Skeletal muscle satellite cell (primary cell): ENCODE measurements around the gene RYR2.

ENCODE experiments used
- H3K27me3 ChIP-seq: 2 replicates; pipeline ENCODE4 v1.7.0; 2013; ENCODE audit warnings: low read length; ENCODE audit not compliant: control insufficient read depth, insufficient read depth
- H3K36me3 ChIP-seq: 2 replicates; pipeline ENCODE4 v1.7.0; 2013; ENCODE audit warnings: mild to moderate bottlenecking, control low read depth, low read length; ENCODE audit not compliant: insufficient read depth
- H3K4me1 ChIP-seq: 2 replicates; pipeline ENCODE4 v1.7.0; 2013; ENCODE audit warnings: low read length; ENCODE audit not compliant: control insufficient read depth, insufficient read depth
- H3K4me2 ChIP-seq: 2 replicates; pipeline ENCODE4 v1.7.0; 2013; ENCODE audit warnings: mild to moderate bottlenecking, low read length
- H3K4me3 ChIP-seq: 2 replicates; pipeline ENCODE4 v1.7.0; 2013; ENCODE audit warnings: low read length
- H3K9ac ChIP-seq: 2 replicates; pipeline ENCODE4 v1.7.0; 2013; ENCODE audit warnings: mild to moderate bottlenecking, low read depth, low read length, moderate library complexity
- H3K9me3 ChIP-seq: replicated peaks from 2 replicates; pipeline ENCODE4 v1.7.0; 2013; ENCODE audit warnings: mild to moderate bottlenecking, control low read depth, low read length

The RYR2 gene

DNA sequence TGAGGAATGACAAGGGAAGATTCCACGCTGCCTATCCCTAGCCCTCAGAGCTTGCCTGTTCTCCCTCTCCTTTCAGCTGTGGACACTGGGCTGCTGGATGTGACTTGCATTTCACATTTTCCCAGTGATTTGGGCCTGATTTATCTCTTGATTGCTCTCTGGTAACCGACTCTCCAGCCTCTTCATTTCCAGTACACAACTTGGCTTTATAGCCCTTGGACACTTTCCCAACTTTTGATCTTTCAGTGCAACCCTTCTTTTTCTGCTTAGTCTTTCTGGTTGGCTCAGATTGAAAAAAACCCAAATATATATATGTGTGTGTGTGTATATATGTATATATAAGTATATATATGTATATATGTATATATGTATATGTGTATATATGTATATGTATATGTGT lies 138.3 kb downstream of the RYR2 start:
- Histone ChIP-seq H3K4me2 (no peak overlapping the region), H3K4me3 (no peak overlapping the region), H3K9ac (no peak overlapping the region), H3K36me3 (no peaks in the 10 kb centered on the region), H3K27me3 (no peaks in the 10 kb centered on the region), H3K4me1 (no peaks in the 10 kb centered on the region), H3K9me3 (no peaks in the 10 kb centered on the region)

DNA sequence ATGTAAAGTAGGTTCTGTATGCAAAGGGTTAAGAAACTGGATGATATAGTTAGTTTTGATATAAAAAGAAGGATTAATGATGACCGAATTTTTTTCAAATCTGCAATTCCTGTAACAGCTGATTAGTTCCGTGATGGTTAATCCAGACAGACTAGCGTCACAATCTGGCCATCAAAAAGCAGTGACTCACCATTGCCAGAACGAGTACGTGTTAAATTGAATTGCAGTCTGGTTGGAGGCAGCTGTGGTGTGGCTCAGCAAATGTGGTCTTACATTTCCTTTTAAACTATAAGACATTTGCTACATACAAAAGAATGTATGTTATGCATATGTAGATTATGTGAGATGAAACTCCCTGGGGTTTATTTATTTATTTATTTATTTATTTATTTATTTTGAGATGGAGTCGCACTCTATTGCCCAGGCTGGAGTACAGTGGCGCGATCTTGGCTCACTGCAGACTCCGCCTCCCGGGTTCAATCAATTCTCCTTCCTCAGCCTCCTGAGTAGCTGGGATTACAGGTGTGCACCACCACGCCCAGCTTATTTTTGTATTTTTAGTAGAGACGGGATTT lies 139.8 kb downstream of the RYR2 start:
- Histone ChIP-seq H3K27me3 (no peaks in the 10 kb centered on the region), H3K4me3 (no peak overlapping the region), H3K4me1 (no peaks in the 10 kb centered on the region), H3K36me3 (no peaks in the 10 kb centered on the region), H3K9me3 (no peaks in the 10 kb centered on the region), H3K4me2 (no peak overlapping the region), H3K9ac (no peak overlapping the region)

DNA sequence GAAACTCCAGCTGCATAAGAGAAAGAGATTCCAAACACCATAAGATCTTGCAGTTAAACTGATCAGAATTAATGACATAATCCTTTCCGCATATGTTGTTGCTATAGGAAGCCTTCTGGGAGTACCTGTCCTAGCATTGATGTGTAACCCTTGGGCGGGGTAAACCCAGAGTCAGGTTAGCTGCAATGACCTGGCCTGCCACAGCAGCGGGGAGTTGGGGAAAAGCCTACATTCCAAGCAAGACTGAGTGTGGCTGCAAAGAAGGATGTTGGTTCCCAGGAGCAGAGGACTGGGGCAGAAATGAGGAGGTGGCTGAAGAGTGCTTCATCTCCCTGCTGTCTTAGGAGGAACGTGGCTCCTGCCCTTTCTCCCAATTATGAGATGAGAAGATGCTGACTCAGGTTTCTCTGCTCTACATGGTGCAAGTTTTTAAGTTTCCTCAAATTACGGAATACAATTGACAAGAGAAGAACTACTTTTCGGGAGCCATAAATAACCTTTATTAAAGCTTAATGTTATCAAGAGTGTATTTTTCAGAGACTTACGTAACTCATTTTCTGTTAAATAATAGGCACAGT lies 142.1 kb downstream of the RYR2 start:
- Histone ChIP-seq H3K4me3 (no peak overlapping the region), H3K4me2 (no peak overlapping the region), H3K27me3 (no peaks in the 10 kb centered on the region), H3K36me3 (no peaks in the 10 kb centered on the region), H3K9ac (no peak overlapping the region), H3K4me1 (no peaks in the 10 kb centered on the region), H3K9me3 (no peaks in the 10 kb centered on the region)

DNA sequence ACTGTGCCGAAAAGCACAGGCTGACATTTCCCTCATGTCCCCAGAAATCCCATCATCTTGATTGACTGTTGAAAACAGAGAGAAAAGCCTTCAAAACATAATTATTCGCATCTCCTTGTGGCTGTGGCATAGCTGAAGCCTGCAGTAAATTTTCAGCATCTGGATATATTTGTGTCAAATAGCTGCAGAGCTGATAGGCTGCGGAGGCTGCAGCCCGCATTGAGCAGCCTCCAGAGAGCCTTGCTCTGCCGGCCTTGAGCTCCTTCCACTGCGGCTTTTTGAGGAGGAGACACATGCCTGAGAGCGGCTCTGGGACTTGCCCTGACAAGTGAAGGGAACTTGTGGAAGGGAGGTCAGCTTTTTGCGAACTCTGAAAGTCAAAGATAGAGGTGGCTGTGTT lies 144.7 kb downstream of the RYR2 start:
- Histone ChIP-seq H3K36me3 (no peaks in the 10 kb centered on the region), H3K4me3 (no peak overlapping the region), H3K4me1 (no peaks in the 10 kb centered on the region), H3K27me3 (no peaks in the 10 kb centered on the region), H3K9me3 (no peaks in the 10 kb centered on the region), H3K4me2 (no peak overlapping the region), H3K9ac (no peak overlapping the region)

DNA sequence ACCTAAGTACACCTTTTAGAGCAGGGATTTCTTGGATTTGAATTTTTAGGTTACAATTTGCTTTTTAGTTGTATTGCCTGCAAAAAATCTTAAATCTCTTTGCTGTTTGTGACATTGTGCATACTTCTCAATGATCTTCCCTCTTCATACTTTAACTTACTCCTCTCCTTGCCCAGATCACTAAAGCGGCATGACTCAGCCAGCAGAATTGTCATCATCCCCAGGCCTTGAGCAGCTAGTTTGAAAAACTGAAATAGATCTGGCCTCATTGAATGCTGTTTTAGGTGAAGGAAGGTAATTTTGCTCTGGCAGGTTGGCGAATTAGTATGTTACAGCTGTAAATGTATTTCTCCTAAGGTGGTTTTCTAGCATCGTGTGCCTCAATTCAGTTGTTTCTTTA lies 145.9 kb downstream of the RYR2 start:
- H3K27me3 ChIP-seq = no peaks in the 10 kb centered on the region
- H3K4me1 ChIP-seq = no peaks in the 10 kb centered on the region
- H3K4me3 ChIP-seq = no peak overlapping the region
- no peak overlapping the region for H3K9ac ChIP-seq
- H3K4me2 ChIP-seq = no peak overlapping the region
- no peaks in the 10 kb centered on the region for H3K36me3 ChIP-seq
- H3K9me3 ChIP-seq = no peaks in the 10 kb centered on the region

DNA sequence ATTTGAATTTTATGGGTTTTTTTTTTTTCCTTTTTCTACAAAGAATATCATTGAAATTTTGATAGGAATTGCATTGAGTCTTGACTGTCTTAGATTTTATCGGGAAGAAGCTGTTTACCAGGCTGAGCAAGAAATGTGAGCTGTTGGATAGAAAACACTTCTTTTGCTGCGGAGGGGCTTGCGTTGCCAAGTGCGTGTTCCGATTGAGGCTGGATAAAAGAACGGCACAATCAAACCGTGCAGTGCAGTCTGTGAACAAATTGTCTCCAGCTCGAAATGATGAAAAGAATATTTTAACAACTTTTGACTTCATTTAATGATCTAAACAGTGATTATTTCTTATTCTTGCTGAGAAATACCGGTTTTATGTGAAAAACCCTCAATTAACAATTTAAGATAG lies 149.4 kb downstream of the RYR2 start:
- Histone ChIP-seq H3K4me3 (no peak overlapping the region), H3K9ac (no peak overlapping the region), H3K4me1 (no peaks in the 10 kb centered on the region), H3K4me2 (no peak overlapping the region), H3K36me3 (no peaks in the 10 kb centered on the region), H3K27me3 (no peaks in the 10 kb centered on the region), H3K9me3 (no peaks in the 10 kb centered on the region)

DNA sequence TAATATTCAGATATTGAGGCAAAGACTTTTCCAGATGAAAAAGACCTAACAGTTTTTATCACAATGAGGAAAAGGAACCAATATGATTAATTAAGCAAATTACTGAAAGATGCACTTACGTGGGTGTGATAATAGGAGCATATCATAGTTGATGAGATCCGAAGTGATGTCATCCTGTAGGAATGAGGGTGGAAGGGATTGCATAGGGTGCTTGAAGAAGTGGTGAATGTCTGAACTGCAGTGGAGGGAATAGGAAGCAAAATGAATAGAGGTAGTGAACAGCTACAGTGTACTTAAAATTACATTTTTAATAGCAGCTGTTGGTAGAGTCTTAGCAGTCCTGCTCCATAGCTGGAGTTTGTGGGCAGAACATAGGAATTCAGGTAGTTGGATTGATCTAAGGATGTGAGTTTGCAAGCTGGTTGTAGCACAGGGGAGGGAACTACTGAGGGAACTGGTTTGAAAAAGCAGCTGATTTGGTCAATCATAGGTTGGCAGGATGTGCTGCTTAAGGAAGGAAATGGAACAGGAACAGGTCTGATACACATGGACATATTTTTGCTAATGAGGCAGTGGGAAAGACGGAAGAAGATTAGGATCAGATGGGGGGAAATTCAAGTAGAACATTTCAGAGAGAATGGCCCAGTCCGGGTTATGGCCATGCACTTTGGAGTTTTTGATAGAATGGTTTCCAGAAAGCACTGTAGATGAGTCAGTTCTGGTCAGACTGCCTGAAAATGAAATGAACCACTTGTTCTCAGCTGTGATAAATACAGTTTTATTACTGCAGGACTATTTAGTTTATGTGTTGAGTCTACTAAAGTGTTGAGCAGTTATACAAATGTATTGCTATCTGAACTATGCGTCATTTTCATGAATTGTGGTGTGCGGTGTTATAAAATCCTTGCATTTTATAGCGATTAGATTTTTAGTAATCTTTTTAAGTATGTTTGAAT lies 155.8 kb downstream of the RYR2 start:
- Histone ChIP-seq H3K27me3 (no peaks in the 10 kb centered on the region), H3K9me3 (no peaks in the 10 kb centered on the region), H3K4me2 (no peak overlapping the region), H3K4me3 (no peak overlapping the region), H3K36me3 (no peaks in the 10 kb centered on the region), H3K9ac (no peak overlapping the region), H3K4me1 (no peaks in the 10 kb centered on the region)

DNA sequence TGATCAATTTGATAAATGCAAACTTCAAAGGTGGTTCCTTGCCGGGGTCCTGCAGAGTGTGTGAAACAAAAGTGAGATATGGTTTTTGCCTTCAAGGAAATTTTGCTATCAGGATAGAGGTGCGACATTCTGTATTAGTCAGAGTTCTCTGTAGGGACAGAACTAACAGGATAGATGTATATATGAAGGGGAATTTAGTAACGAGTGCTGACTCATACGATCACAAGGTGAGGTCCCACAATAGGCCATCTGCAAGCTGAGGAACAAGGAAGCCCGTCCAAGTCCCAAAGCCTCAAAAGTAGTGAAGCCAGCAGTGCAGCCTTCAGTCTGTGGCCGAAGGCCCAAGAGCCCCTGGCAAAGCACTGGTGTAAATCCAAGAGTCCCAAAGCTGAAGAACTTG lies 157.0 kb downstream of the RYR2 start:
- Histone ChIP-seq H3K9me3 (no peaks in the 10 kb centered on the region), H3K4me3 (no peak overlapping the region), H3K4me2 (no peak overlapping the region), H3K36me3 (no peaks in the 10 kb centered on the region), H3K4me1 (no peaks in the 10 kb centered on the region), H3K27me3 (no peaks in the 10 kb centered on the region), H3K9ac (no peak overlapping the region)

DNA sequence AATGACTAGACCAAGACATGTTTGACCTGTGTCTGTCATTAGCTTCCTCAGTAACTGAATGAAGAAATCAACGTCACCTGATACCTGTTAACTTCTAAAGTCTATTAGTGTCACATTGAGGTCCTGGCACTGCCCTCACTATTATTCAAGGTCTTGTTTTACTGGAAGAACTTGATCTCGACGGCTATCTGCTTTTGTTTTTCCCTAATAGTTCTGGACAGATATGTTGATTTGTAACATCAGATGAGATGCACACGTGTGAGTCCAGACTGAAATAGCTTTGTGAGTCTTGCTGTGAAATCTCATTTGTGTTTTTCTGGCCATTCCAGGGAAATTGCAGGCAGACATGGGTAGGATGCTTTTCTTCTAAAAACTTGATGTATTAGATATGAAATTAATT lies 159.2 kb downstream of the RYR2 start:
- H3K4me1 ChIP-seq = no peaks in the 10 kb centered on the region
- H3K27me3 ChIP-seq = no peaks in the 10 kb centered on the region
- H3K9ac ChIP-seq = no peak overlapping the region
- H3K9me3 ChIP-seq = no peaks in the 10 kb centered on the region
- no peak overlapping the region for H3K4me3 ChIP-seq
- H3K4me2 ChIP-seq = no peak overlapping the region
- no peaks in the 10 kb centered on the region for H3K36me3 ChIP-seq

DNA sequence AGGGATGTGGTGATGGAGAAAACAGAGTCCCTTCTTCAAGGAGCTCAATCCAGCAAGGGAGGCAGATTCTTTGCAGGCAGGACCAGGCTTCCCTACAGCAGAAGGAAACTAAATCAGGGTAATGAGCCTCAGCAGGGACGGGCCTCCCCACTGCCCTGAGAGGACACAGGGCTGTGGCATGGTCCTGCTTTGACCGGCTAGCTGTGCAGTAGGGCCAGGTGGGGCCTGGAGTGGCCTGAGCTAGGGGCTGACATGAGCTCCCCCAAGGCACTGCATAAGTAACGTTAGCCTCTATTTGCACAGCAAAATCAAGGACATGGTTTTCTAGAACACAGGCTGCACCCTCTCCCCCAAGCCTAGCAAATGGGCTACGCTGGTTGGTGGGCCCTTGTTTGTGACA lies 162.9 kb downstream of the RYR2 start:
- Histone ChIP-seq H3K4me2 (no peak overlapping the region), H3K9ac (no peak overlapping the region), H3K36me3 (no peaks in the 10 kb centered on the region), H3K9me3 (no peaks in the 10 kb centered on the region), H3K27me3 (no peaks in the 10 kb centered on the region), H3K4me3 (no peak overlapping the region), H3K4me1 (no peaks in the 10 kb centered on the region)

DNA sequence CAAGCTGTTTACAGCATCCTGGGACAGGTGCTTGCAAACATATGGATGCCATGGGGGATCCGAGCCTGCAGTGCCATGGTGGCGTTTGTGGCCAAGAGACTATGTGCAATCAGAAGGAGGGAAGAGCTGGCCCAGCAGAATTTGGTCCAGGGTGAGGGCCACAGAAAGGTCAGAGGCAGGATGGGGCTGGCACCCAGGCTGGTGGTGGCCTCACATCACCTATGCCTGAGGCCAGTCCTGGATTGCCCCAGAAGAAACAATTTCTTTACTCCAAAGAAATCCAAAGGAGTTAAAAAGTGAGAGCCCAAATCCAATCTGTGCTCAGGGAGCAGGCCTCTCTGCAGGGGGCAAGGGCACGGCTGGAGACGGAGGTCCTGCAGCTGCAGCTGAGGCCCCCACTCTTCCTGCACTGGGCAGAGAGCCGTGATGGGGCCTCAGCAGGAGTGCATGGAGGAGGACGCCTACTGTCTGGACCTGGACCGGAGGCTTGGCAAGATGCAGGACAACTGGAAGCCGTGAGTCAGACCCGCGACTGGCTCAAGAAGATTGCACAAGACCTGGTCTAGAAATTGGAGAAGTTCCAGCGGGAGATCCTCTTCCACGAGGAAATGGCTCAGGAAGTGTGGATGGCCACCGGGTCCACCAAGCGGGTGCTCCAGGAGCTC lies 163.5 kb downstream of the RYR2 start:
- H3K9ac ChIP-seq = no peak overlapping the region
- H3K9me3 ChIP-seq = no peaks in the 10 kb centered on the region
- no peak overlapping the region for H3K4me3 ChIP-seq

More for the DNA sequence above, 163.5 kb downstream of the RYR2 start:
- H3K36me3 ChIP-seq = no peaks in the 10 kb centered on the region
- H3K4me2 ChIP-seq = peak overlapping the region; percentile 20
- H3K27me3 ChIP-seq = no peaks in the 10 kb centered on the region
- no peaks in the 10 kb centered on the region for H3K4me1 ChIP-seq
